NCI-H1436 treated with DMSO at 0.1 percent for 48 hours (cell line): ENCODE results near the gene TP53BP2.
A peak's percentile ranks its signal among the peaks of the same experiment; 100 is the strongest.
"Not testable (repeated sequence)": the region's sequence is repeated elsewhere in the genome, so short reads cannot be mapped to it uniquely, and the experiment has no call there.

Experiments
- DNase-seq: peaks from one replicate; lab custom pipeline; 2025; lab: John Stamatoyannopoulos, UW

Gene TP53BP2

GRCh38 chr1:223845810-223846682 lies at the start of gene TP53BP2:
TSS of gene TP53BP2 (minus strand) at chr1:223845947. CDS start at chr1:223845680, 267 bp downstream.
- DNase-seq: peak; percentile 71

- DNase-seq: not testable (repeated sequence)
Measured at GRCh38 chr1:223890494-223890893, 44.7 kb upstream of the TP53BP2 start.

- not testable (repeated sequence) for DNase-seq
Measured at GRCh38 chr1:223889319-223889718, 43.6 kb upstream of the TP53BP2 start.

GRCh38 chr1:223887747-223888418 lies 42.1 kb upstream of the TP53BP2 start:
- no peak for DNase-seq

- DNase-seq: no peak
Measured at GRCh38 chr1:223886516-223886921, 40.8 kb upstream of the TP53BP2 start.

GRCh38 chr1:223885614-223886013 lies 39.9 kb upstream of the TP53BP2 start:
- DNase-seq: no peak

- DNase-seq: no peak
Measured at GRCh38 chr1:223878598-223879325, 33.0 kb upstream of the TP53BP2 start.

- no peak for DNase-seq
Measured at GRCh38 chr1:223877804-223878203, 32.1 kb upstream of the TP53BP2 start.

- DNase-seq: no peak
Measured at GRCh38 chr1:223876590-223876989, 30.8 kb upstream of the TP53BP2 start.

GRCh38 chr1:223873044-223873443 lies 27.3 kb upstream of the TP53BP2 start:
- no peak for DNase-seq

- DNase-seq: no peak
Measured at GRCh38 chr1:223872308-223872901, 26.7 kb upstream of the TP53BP2 start.

GRCh38 chr1:223870617-223871574 lies 25.1 kb upstream of the TP53BP2 start:
- DNase-seq: no peak

- DNase-seq: not testable (repeated sequence)
Measured at GRCh38 chr1:223864599-223865368, 19.0 kb upstream of the TP53BP2 start.

GRCh38 chr1:223864084-223864483 lies 18.3 kb upstream of the TP53BP2 start:
- no peak for DNase-seq

- no peak for DNase-seq
Measured at GRCh38 chr1:223861904-223862303, 16.2 kb upstream of the TP53BP2 start.

GRCh38 chr1:223860051-223860622 lies 14.4 kb upstream of the TP53BP2 start:
- DNase-seq: no peak

GRCh38 chr1:223859058-223859457 lies 13.3 kb upstream of the TP53BP2 start:
- DNase-seq: no peak

GRCh38 chr1:223856386-223856785 lies 10.6 kb upstream of the TP53BP2 start:
- no peak for DNase-seq

GRCh38 chr1:223853748-223854147 lies 8.0 kb upstream of the TP53BP2 start:
- no peak for DNase-seq

GRCh38 chr1:223853275-223853674 lies 7.5 kb upstream of the TP53BP2 start:
- no peak for DNase-seq
